Transverse colon (tissue), 4 donors: ENCODE measurements around the gene INAVA.

Experiments used
- CTCF ChIP-seq, 5 experiments: fragments of 200-600 bp in 3 of 5; fragments of 450-650 bp in 2 of 5; sonication (generic) in 3 of 5; IDR thresholded peaks; 1 replicate in 2 of 5; 2 replicates in 3 of 5; pipeline ENCODE4 v1.5.1; 2016 to 2017; ENCODE audit warnings: antibody characterized with exemption in 5 of 5, inconsistent platforms in 3 of 5, mild to moderate bottlenecking in 2 of 5, moderate library complexity in 1 of 5
- POLR2AphosphoS5 ChIP-seq, 3 donors: sonication (generic); formaldehyde crosslinking; IDR thresholded peaks; one replicate each; pipeline ENCODE4 v1.6.1; 2016; ENCODE audit warnings: antibody characterized with exemption in 3 of 3

GRCh38 chr1:200899954-200900867 lies 5.5 kb downstream of the INAVA start:
- no peak for TF ChIP-seq CTCF (IDR thresholded peaks at IDR 0.05)
- peak in 2 of 3 donors; percentile 11 to 31 for TF ChIP-seq POLR2AphosphoS5 (IDR thresholded peaks at IDR 0.05)
